Gastroesophageal sphincter (tissue), 3 donors: Measurements from ENCODE around the gene DCTN2.

ENCODE experiments used
- POLR2A ChIP-seq, 2 donors: fragments of 450-650 bp; IDR thresholded peaks; one replicate each; pipeline ENCODE4 v1.6.1; 2017; ENCODE audit warnings: antibody characterized with exemption in 2 of 2, mild to moderate bottlenecking in 2 of 2, moderate library complexity in 1 of 2
- POLR2AphosphoS5 ChIP-seq: sonication (generic); formaldehyde crosslinking; IDR thresholded peaks from one replicate; pipeline ENCODE4 v1.6.1; 2017; ENCODE audit warnings: antibody characterized with exemption
- TF ChIP-seq, protein P1 (sequence below), 4 experiments: fragments of 200-600 bp in 2 of 4; fragments of 450-650 bp in 2 of 4; sonication (generic) in 1 of 4; IDR thresholded peaks; one replicate each; pipeline ENCODE4 v1.5.1; 2017 to 2019; ENCODE audit warnings: antibody characterized with exemption in 4 of 4, mild to moderate bottlenecking in 2 of 4, moderate library complexity in 2 of 4

DNA sequence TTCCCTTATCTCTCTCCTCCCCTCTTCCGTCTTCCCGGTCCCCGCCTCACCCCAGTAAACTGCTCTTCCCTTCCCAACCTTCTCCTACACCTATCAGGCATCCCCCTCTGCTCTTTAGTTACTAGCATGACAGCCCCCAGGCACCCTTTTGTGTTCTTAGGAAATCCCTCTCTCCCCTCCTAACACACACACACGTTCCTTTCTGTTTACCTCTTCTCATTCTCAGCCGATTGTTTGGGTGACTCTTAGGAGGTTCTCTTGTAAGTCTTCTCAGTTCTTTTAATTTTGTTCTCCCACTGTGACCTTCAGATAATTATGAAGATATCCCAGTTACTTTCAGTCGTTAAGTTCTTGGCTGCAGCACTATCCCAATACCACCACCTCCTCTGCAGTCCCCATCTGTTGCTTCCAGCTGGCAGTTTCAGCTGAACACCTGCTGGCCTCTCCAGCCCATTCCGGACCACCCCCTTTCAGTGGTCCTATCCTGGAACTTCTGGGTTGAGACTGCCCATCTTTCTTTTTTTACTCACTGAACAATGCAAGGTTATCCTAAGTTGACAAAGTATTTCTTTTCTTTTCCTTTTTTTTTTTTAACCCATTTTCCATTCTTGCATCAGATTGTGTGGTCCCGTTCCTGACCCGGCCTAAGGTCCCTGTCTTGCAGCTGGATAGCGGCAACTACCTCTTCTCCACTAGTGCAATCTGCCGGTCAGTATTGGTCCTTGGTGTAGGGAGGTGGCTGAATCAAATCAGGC lies 58.4 kb downstream of the DCTN2 start:
- TF ChIP-seq, protein P1, sequence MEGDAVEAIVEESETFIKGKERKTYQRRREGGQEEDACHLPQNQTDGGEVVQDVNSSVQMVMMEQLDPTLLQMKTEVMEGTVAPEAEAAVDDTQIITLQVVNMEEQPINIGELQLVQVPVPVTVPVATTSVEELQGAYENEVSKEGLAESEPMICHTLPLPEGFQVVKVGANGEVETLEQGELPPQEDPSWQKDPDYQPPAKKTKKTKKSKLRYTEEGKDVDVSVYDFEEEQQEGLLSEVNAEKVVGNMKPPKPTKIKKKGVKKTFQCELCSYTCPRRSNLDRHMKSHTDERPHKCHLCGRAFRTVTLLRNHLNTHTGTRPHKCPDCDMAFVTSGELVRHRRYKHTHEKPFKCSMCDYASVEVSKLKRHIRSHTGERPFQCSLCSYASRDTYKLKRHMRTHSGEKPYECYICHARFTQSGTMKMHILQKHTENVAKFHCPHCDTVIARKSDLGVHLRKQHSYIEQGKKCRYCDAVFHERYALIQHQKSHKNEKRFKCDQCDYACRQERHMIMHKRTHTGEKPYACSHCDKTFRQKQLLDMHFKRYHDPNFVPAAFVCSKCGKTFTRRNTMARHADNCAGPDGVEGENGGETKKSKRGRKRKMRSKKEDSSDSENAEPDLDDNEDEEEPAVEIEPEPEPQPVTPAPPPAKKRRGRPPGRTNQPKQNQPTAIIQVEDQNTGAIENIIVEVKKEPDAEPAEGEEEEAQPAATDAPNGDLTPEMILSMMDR (IDR thresholded peaks at IDR 0.05): no peak
- TF ChIP-seq POLR2A (IDR thresholded peaks at IDR 0.05) (no peak), POLR2AphosphoS5 (no peak)
